Endodermal cell (in vitro differentiated cells): ENCODE measurements around the gene CD79A. TPM values are rescaled to one million over a fixed set of nuclear protein-coding genes. Genes with fewer than 3 reads are reported as not detected.

Experiments
- DNase-seq: peaks from one replicate; pipeline ENCODE4 v3.0.0-alpha.2; 2017
- H3K27ac ChIP-seq: 2 replicates; pipeline ENCODE4 v1.5.1; 2013; ENCODE audit warnings: mild to moderate bottlenecking, low read depth, low read length, moderate library complexity
- H3K27me3 ChIP-seq: 2 replicates; pipeline ENCODE4 v1.6.1; 2013; ENCODE audit warnings: mild to moderate bottlenecking, low read length, moderate library complexity; ENCODE audit not compliant: insufficient read depth, control insufficient read depth, poor library complexity, severe bottlenecking
- H3K36me3 ChIP-seq: 2 replicates; pipeline ENCODE4 v1.7.0; 2013; ENCODE audit warnings: mild to moderate bottlenecking, low read length, moderate library complexity; ENCODE audit not compliant: control insufficient read depth, insufficient read depth
- H3K4me1 ChIP-seq: one replicate; pipeline ENCODE4 v1.7.0; 2013; ENCODE audit warnings: low read length; ENCODE audit not compliant: control insufficient read depth, insufficient read depth
- H3K4me3 ChIP-seq: 2 replicates; pipeline ENCODE4 v1.5.1; 2013; ENCODE audit warnings: mild to moderate bottlenecking, low read length, moderate library complexity
- H3K9ac ChIP-seq: 2 replicates; pipeline ENCODE4 v1.6.1; 2013; ENCODE audit warnings: mild to moderate bottlenecking, low read length, moderate library complexity; ENCODE audit not compliant: poor library complexity, severe bottlenecking; ENCODE audit errors: extremely low read depth
- H3K9me3 ChIP-seq: 2 replicates; pipeline ENCODE4 v1.6.1; 2013; ENCODE audit warnings: mild to moderate bottlenecking, low read length, moderate library complexity; ENCODE audit not compliant: control insufficient read depth
- H3K27ac Mint-ChIP-seq: 2 replicates; pipeline ENCODE4 v1.8.0; 2020; ENCODE audit warnings: mixed read lengths
- H3K27me3 Mint-ChIP-seq: 2 replicates; pipeline ENCODE4 v1.8.0; 2021; ENCODE audit warnings: mild to moderate bottlenecking, mixed read lengths; ENCODE audit not compliant: insufficient read depth
- H3K36me3 Mint-ChIP-seq: 2 replicates; pipeline ENCODE4 v1.8.0; 2020; ENCODE audit warnings: low read depth, mixed read lengths
- H3K4me1 Mint-ChIP-seq: 2 replicates; pipeline ENCODE4 v1.8.0; 2020; ENCODE audit warnings: mixed read lengths
- H3K4me3 Mint-ChIP-seq: 2 replicates; pipeline ENCODE4 v1.8.0; 2020; ENCODE audit warnings: mild to moderate bottlenecking, moderate library complexity, mixed read lengths
- H3K9me3 Mint-ChIP-seq: 2 replicates; pipeline ENCODE4 v1.8.0; 2020; ENCODE audit warnings: mild to moderate bottlenecking, mixed read lengths
- CTCF ChIP-seq: fragments of 200-600 bp; sonication (generic); conservative IDR thresholded peaks from 2 replicates; pipeline ENCODE4 v1.5.0; 2021; ENCODE audit warnings: antibody characterized with exemption, mild to moderate bottlenecking
- WGBS, 2 experiments: methylation state at CpG; one replicate each; pipeline versions ENCODE4 v1.1.5 to v1.1.7; 2013; ENCODE audit warnings: missing lambda C conversion rate in 2 of 2, mixed read lengths in 1 of 2; ENCODE audit not compliant: insufficient coverage in 1 of 2, insufficient read length in 1 of 2; 5-methylcytosine and 5-hydroxymethylcytosine counted together
- total RNA-seq, 2 donors: library from RNA; stranded (reverse); fragmentation: NEBNext Ultra II Directional in 1 of 2; extraction: Animal tissue kit (Norgen Biotek cat#: 25700) in 1 of 2; gene quantifications; 2 replicates in 1 of 2; 3 replicates in 1 of 2; pipeline ENCODE4 v1.2.1, GENCODE V29; 2021

CD79A gene
- total RNA-seq, 2 donors from 2014 or later, result not detected

DNA sequence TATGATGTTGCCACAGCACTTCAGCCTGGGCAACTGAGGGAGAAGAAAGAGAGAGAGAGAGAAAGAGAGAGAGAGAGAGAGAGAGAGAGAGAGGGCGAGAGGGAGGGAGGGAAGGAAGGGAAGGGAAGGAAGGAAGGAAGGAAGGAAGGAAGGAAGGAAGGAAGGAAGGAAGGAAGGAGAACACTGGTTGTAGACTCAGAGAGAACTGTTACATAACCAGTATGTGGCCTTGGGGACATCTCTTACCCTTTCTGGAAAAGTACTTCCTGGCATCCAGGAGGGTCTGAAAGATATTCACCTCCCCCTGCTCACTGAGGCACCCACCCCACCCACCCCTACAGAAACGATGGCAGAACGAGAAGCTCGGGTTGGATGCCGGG, 3.2 kb downstream of the CD79A start:
- H3K27ac ChIP-seq, result no peak overlapping the region
- no peaks in the 10 kb centered on the region for H3K36me3 Mint-ChIP-seq
- no peak overlapping the region for H3K4me3 Mint-ChIP-seq
- no peak overlapping the region for H3K9ac ChIP-seq
- no peak overlapping the region for H3K27ac Mint-ChIP-seq
- H3K27me3 Mint-ChIP-seq, result peaks cover 56% of the 10 kb centered on the region
- no peaks in the 10 kb centered on the region for H3K4me1 ChIP-seq
- no peaks in the 10 kb centered on the region for H3K9me3 Mint-ChIP-seq
- H3K4me3 ChIP-seq, result no peak overlapping the region
- no peak for TF ChIP-seq CTCF
- H3K4me1 Mint-ChIP-seq, result peaks cover 9% of the 10 kb centered on the region
- H3K36me3 ChIP-seq, result no peaks in the 10 kb centered on the region
- no peak for DNase-seq
- no peaks in the 10 kb centered on the region for H3K27me3 ChIP-seq
- H3K9me3 ChIP-seq, result no peaks in the 10 kb centered on the region
- WGBS, 2 experiments, result 86 to 100% methylated on average over 1 to 5 of the region's 5 CpGs

DNA sequence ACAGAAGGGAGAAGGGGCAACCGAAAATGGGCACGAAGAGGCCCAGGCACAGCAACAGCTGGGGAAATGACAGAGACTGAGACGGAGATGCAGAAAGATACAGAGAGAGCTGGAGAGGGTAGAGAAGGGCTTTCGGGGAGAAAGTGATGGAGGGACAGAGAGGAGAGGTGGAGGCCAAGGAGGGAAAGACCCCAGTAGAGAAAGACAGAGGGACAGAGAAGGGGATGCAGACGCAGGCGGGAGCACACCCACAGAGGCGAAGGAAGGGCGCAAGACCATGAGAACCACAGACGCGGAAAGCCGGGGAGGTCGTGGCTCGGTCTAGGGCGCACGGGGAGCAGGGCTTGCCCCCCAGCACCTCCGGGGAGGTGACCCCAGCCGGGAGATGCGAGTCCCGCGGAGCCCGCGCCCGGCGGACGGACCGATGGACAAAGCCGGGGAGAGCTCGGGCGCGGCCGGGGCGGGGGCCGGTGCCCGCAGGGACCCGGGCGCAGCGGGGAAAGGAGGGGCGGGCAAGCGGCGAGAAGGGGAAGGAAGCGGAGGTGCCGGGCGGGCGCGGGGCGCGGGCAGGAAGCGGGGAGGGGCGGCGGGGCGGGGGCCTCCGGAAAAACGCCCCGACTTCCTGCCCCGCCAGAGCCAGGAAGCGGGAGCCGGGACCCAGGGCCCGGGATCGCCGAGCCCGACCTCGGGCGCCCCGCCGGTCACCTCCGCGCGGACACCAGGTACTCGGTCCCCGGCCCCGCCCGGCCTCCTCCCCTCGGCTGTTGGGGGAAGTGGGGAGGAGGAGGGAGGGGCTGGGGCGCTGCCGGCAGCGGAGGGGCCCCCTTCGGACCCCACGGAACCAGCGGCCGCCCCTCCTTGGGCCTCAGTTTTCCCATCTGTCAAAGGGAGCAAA, 5.7 kb downstream of the CD79A start, which contains the start of gene ARHGEF1:
TSS of gene ARHGEF1 (plus strand) at position 617 of the 895 bp plus-strand sequence. CDS start 4,899 bp downstream, outside the sequence.
- no peaks in the 10 kb centered on the region for H3K36me3 Mint-ChIP-seq
- Histone ChIP-seq H3K9ac (peak within 1 kb of the TSS; percentile 61), H3K9me3 (no peaks in the 10 kb centered on the region), H3K36me3 (no peaks in the 10 kb centered on the region), H3K4me3 (peak within 1 kb of the TSS; percentile 90), H3K27me3 (no peaks in the 10 kb centered on the region), H3K27ac (no peak within 1 kb of the TSS), H3K4me1 (no peaks in the 10 kb centered on the region)
- no peaks in the 10 kb centered on the region for H3K9me3 Mint-ChIP-seq
- 5 to 24% methylated on average over 6 to 76 of the region's 80 CpGs for WGBS, 2 experiments
- TF ChIP-seq CTCF, result no peak
- DNase-seq, result peak; percentile 73
- H3K27me3 Mint-ChIP-seq, result peaks cover 40% of the 10 kb centered on the region
- H3K4me3 Mint-ChIP-seq, result peak within 1 kb of the TSS; percentile 68
- H3K4me1 Mint-ChIP-seq, result peaks cover 23% of the 10 kb centered on the region
- H3K27ac Mint-ChIP-seq, result peak within 1 kb of the TSS; percentile 88

GRCh38 chr19:41883463-41883820, 6.4 kb downstream of the CD79A start:
- Histone ChIP-seq H3K4me1 (no peaks in the 10 kb centered on the region), H3K4me3 (peak overlapping the region; percentile 90), H3K27me3 (no peaks in the 10 kb centered on the region), H3K9ac (peak overlapping the region; percentile 61), H3K36me3 (no peaks in the 10 kb centered on the region), H3K27ac (no peak overlapping the region), H3K9me3 (no peaks in the 10 kb centered on the region)
- TF ChIP-seq CTCF, result no peak
- Mint-ChIP-seq H3K4me1 (peaks cover 28% of the 10 kb centered on the region), H3K27ac (peak overlapping the region; percentile 88), H3K36me3 (peaks cover 3% of the 10 kb centered on the region), H3K4me3 (peak overlapping the region; percentile 68), H3K27me3 (peaks cover 34% of the 10 kb centered on the region), H3K9me3 (no peaks in the 10 kb centered on the region)
- no peak for DNase-seq
- WGBS, 2 experiments, result 3 to 14% methylated on average over 4 to 23 of the region's 23 CpGs
